SJCRH30 (cell line): ENCODE results near the gene IGSF9. TPM values are rescaled to one million over a fixed set of nuclear protein-coding genes. Genes with fewer than 3 reads are reported as not detected.
"Not testable (repeated sequence)": the region's sequence is repeated elsewhere in the genome, so short reads cannot be mapped to it uniquely, and the experiment has no call there.

ENCODE experiments used
- DNase-seq, 2 experiments: peaks; one replicate each; pipeline ENCODE4 v3.0.0-alpha.2; 2015 to 2020
- H3K27ac ChIP-seq: fragments of 250-450 bp; sonication (Bioruptor Pico); 2 replicates; pipeline ENCODE4 v1.5.1; 2020; ENCODE audit warnings: mild to moderate bottlenecking, moderate library complexity
- H3K27me3 ChIP-seq: fragments of 250-450 bp; sonication (Bioruptor Pico); 2 replicates; pipeline ENCODE4 v1.5.1; 2020; ENCODE audit warnings: mild to moderate bottlenecking, moderate library complexity
- H3K36me3 ChIP-seq: fragments of 250-450 bp; sonication (Bioruptor Pico); 2 replicates; pipeline ENCODE4 v1.5.1; 2020; ENCODE audit warnings: mild to moderate bottlenecking, moderate library complexity
- H3K4me1 ChIP-seq: fragments of 250-450 bp; sonication (Bioruptor Pico); 2 replicates; pipeline ENCODE4 v1.5.1; 2020; ENCODE audit warnings: mild to moderate bottlenecking, moderate library complexity
- H3K4me3 ChIP-seq: fragments of 250-450 bp; sonication (Bioruptor Pico); 2 replicates; pipeline ENCODE4 v1.5.1; 2020; ENCODE audit warnings: mild to moderate bottlenecking, moderate library complexity
- H3K9me3 ChIP-seq: fragments of 250-450 bp; sonication (Bioruptor Pico); replicated peaks from 2 replicates; pipeline ENCODE4 v1.5.1; 2020; ENCODE audit warnings: mild to moderate bottlenecking, moderate library complexity
- total RNA-seq: library from RNA; depleted of rRNA; stranded (reverse); fragments of >200 nt; shearing (Covaris generic); gene quantifications from 2 replicates; pipeline ENCODE4 v1.2.3, GENCODE V29; 2014

Gene IGSF9
- total RNA-seq, 1 experiment from 2014 or later, result 0.06 TPM

- no peaks in the 10 kb centered on the region for H3K4me1 ChIP-seq
These were observed 42.9 kb downstream of the IGSF9 start for GRCh38 chr1:159902541-159902940.

GRCh38 chr1:159900755-159901360, 44.6 kb downstream of the IGSF9 start:
- no peaks in the 10 kb centered on the region for H3K36me3 ChIP-seq
- DNase-seq, result no peak
- H3K4me1 ChIP-seq, result peaks cover 6% of the 10 kb centered on the region
- no peaks in the 10 kb centered on the region for H3K27me3 ChIP-seq
- no peak overlapping the region for H3K4me3 ChIP-seq
- no peak overlapping the region for H3K27ac ChIP-seq
- H3K9me3 ChIP-seq, result no peaks in the 10 kb centered on the region

More at GRCh38 chr1:159902541-159902940, 42.9 kb downstream of the IGSF9 start:
- Histone ChIP-seq H3K4me3 (no peak overlapping the region), H3K27ac (no peak overlapping the region), H3K36me3 (no peaks in the 10 kb centered on the region), H3K27me3 (no peaks in the 10 kb centered on the region), H3K9me3 (no peaks in the 10 kb centered on the region)
- no peak for DNase-seq

- no peak for DNase-seq
These were observed 45.2 kb downstream of the IGSF9 start, which contains the start of gene CFAP45 for GRCh38 chr1:159900086-159900680. CFAP45 (minus strand) TSS chr1:159900165; CDS start chr1:159900098, 67 bp downstream.

GRCh38 chr1:159899634-159900033, 45.8 kb downstream of the IGSF9 start:
- not testable (repeated sequence) for H3K4me3 ChIP-seq, H3K27me3 ChIP-seq, DNase-seq, H3K27ac ChIP-seq, H3K9me3 ChIP-seq, H3K36me3 ChIP-seq
- peaks cover 12% of the 10 kb centered on the region for H3K4me1 ChIP-seq

More at GRCh38 chr1:159900086-159900680, 45.2 kb downstream of the IGSF9 start, which contains the start of gene CFAP45:
- H3K9me3 ChIP-seq, result no peaks in the 10 kb centered on the region
- H3K27ac ChIP-seq, result no peak within 1 kb of the TSS
- no peak within 1 kb of the TSS for H3K4me3 ChIP-seq
- no peaks in the 10 kb centered on the region for H3K27me3 ChIP-seq
- no peaks in the 10 kb centered on the region for H3K36me3 ChIP-seq
- peaks cover 12% of the 10 kb centered on the region for H3K4me1 ChIP-seq

- no peak overlapping the region for H3K4me3 ChIP-seq
- H3K27me3 ChIP-seq, result no peaks in the 10 kb centered on the region
- H3K4me1 ChIP-seq, result peaks cover 12% of the 10 kb centered on the region
- no peak overlapping the region for H3K27ac ChIP-seq
- DNase-seq, result no peak
- H3K9me3 ChIP-seq, result no peaks in the 10 kb centered on the region
- no peaks in the 10 kb centered on the region for H3K36me3 ChIP-seq
These were observed 46.9 kb downstream of the IGSF9 start for GRCh38 chr1:159898527-159898926.

- DNase-seq, result no peak
- peaks cover 12% of the 10 kb centered on the region for H3K4me1 ChIP-seq
- no peaks in the 10 kb centered on the region for H3K36me3 ChIP-seq
- H3K27me3 ChIP-seq, result no peaks in the 10 kb centered on the region
- H3K9me3 ChIP-seq, result no peaks in the 10 kb centered on the region
- H3K4me3 ChIP-seq, result no peak overlapping the region
- H3K27ac ChIP-seq, result no peak overlapping the region
These were observed 47.5 kb downstream of the IGSF9 start for GRCh38 chr1:159897962-159898361.

GRCh38 chr1:159896546-159896930, 48.9 kb downstream of the IGSF9 start:
- peaks cover 12% of the 10 kb centered on the region for H3K4me1 ChIP-seq
- no peak for DNase-seq
- H3K9me3 ChIP-seq, result no peaks in the 10 kb centered on the region
- no peak overlapping the region for H3K4me3 ChIP-seq
- H3K27me3 ChIP-seq, result no peaks in the 10 kb centered on the region
- no peaks in the 10 kb centered on the region for H3K36me3 ChIP-seq
- H3K27ac ChIP-seq, result no peak overlapping the region

- no peaks in the 10 kb centered on the region for H3K36me3 ChIP-seq
- no peak overlapping the region for H3K27ac ChIP-seq
- no peak for DNase-seq
- H3K9me3 ChIP-seq, result no peaks in the 10 kb centered on the region
- H3K4me1 ChIP-seq, result peaks cover 12% of the 10 kb centered on the region
- H3K4me3 ChIP-seq, result no peak overlapping the region
- H3K27me3 ChIP-seq, result no peaks in the 10 kb centered on the region
These were observed 49.4 kb downstream of the IGSF9 start for GRCh38 chr1:159895836-159896545.

GRCh38 chr1:159895286-159895685, 50.1 kb downstream of the IGSF9 start:
- H3K27ac ChIP-seq, result no peak overlapping the region
- peaks cover 13% of the 10 kb centered on the region for H3K4me1 ChIP-seq
- H3K4me3 ChIP-seq, result no peak overlapping the region
- H3K27me3 ChIP-seq, result no peaks in the 10 kb centered on the region
- DNase-seq, result peak in 1 of 2 experiments; percentile 65
- no peaks in the 10 kb centered on the region for H3K36me3 ChIP-seq
- no peaks in the 10 kb centered on the region for H3K9me3 ChIP-seq

GRCh38 chr1:159892944-159893343, 52.5 kb downstream of the IGSF9 start:
- DNase-seq, result no peak
- H3K4me3 ChIP-seq, result no peak overlapping the region
- peaks cover 23% of the 10 kb centered on the region for H3K4me1 ChIP-seq
- H3K27me3 ChIP-seq, result no peaks in the 10 kb centered on the region
- no peak overlapping the region for H3K27ac ChIP-seq
- H3K9me3 ChIP-seq, result no peaks in the 10 kb centered on the region
- no peaks in the 10 kb centered on the region for H3K36me3 ChIP-seq

- Histone ChIP-seq H3K27me3 (no peaks in the 10 kb centered on the region), H3K4me1 (peaks cover 23% of the 10 kb centered on the region), H3K27ac (no peak overlapping the region), H3K9me3 (no peaks in the 10 kb centered on the region), H3K4me3 (no peak overlapping the region), H3K36me3 (no peaks in the 10 kb centered on the region)
- peak; percentile 50 to 63 for DNase-seq
These were observed 53.9 kb downstream of the IGSF9 start for GRCh38 chr1:159891275-159892157.

GRCh38 chr1:159890390-159890789, 55.0 kb downstream of the IGSF9 start:
- Histone ChIP-seq H3K36me3 (no peaks in the 10 kb centered on the region), H3K9me3 (no peaks in the 10 kb centered on the region), H3K4me1 (peaks cover 12% of the 10 kb centered on the region), H3K4me3 (no peak overlapping the region), H3K27me3 (no peaks in the 10 kb centered on the region), H3K27ac (no peak overlapping the region)
- no peak for DNase-seq

GRCh38 chr1:159889821-159890252, 55.6 kb downstream of the IGSF9 start:
- peak; percentile 41 to 57 for DNase-seq
- no peak overlapping the region for H3K4me3 ChIP-seq
- H3K9me3 ChIP-seq, result no peaks in the 10 kb centered on the region
- H3K4me1 ChIP-seq, result peaks cover 11% of the 10 kb centered on the region
- H3K27me3 ChIP-seq, result no peaks in the 10 kb centered on the region
- H3K36me3 ChIP-seq, result no peaks in the 10 kb centered on the region
- H3K27ac ChIP-seq, result no peak overlapping the region; the same call in 1 of the 2 replicates

GRCh38 chr1:159889202-159889601, 56.2 kb downstream of the IGSF9 start:
- Histone ChIP-seq H3K9me3 (no peaks in the 10 kb centered on the region), H3K27ac (no peak overlapping the region), H3K36me3 (no peaks in the 10 kb centered on the region), H3K27me3 (no peaks in the 10 kb centered on the region), H3K4me1 (peaks cover 11% of the 10 kb centered on the region), H3K4me3 (no peak overlapping the region)
- DNase-seq, result no peak
